GM12878 (cell line): ENCODE measurements around the gene CAMP. TPM values are rescaled to one million over a fixed set of nuclear protein-coding genes. Genes with fewer than 3 reads are reported as not detected.
"Not testable (repeated sequence)": the region's sequence is repeated elsewhere in the genome, so short reads cannot be mapped to it uniquely, and the experiment has no call there.

Source experiments
- ATAC-seq: fragments of 200-7000 bp; cut with Tn5 transposase; 3 replicates; pipeline ENCODE4 v1.9.1; 2020; ENCODE audit warnings: mild to moderate bottlenecking, moderate library complexity
- BruUV-seq: library from RNA; stranded (reverse); fragments of 400-500 nt; replicated peaks from 2 replicates; lab custom pipeline; 2021; lab: Mats Ljungman, UMichigan
- CTCF ChIA-PET: fragments of 300-600 bp; sonication (Branson Sonifier 250); formaldehyde crosslinking; extraction: SDS; loops from one replicate; lab custom pipeline; 2021; ENCODE audit warnings: inconsistent platforms; lab: Yijun Ruan, JAX
- POLR2A ChIA-PET: fragments of 350-600 bp; formaldehyde crosslinking; extraction: SDS; loops from one replicate; lab custom pipeline; 2021; ENCODE audit warnings: inconsistent platforms; lab: Charles Lee
- RAD21 ChIA-PET: fragments of 300-600 bp; sonication (Branson Sonifier 250); formaldehyde crosslinking; loops from one replicate; lab custom pipeline; 2023; ENCODE audit warnings: antibody characterized with exemption; ENCODE audit not compliant: unreplicated experiment; lab: Charles Lee
- SMC1A ChIA-PET: fragments of 300-600 bp; sonication (Branson Sonifier 250); formaldehyde crosslinking; loops from one replicate; lab custom pipeline; 2023; ENCODE audit not compliant: unreplicated experiment, uncharacterized antibody; lab: Charles Lee
- DNase-seq: peaks from one replicate; pipeline ENCODE4 v3.0.0-alpha.2; 2011; ENCODE audit warnings: low read depth, low spot score
- FAIRE-seq: peaks from 3 replicates; lab custom pipeline; 2011; peaks lifted over from hg19 to GRCh38; lab: Jason Lieb, UNC
- H2AFZ ChIP-seq: 2 replicates; pipeline ENCODE4 v1.6.0; 2011; ENCODE audit warnings: low read depth, low read length, control low read depth; ENCODE audit not compliant: control insufficient read depth
- H3K27ac ChIP-seq: 2 replicates; pipeline ENCODE4 v1.5.1; 2011; ENCODE audit warnings: control low read depth; ENCODE audit not compliant: control insufficient read depth, insufficient read depth
- H3K27me3 ChIP-seq, 2 experiments: replicated peaks in 1 of 2; 2 replicates each; pipeline versions ENCODE4 v1.6.0 to v1.6.1; 2011; ENCODE audit warnings: low read length in 1 of 2; ENCODE audit not compliant: control insufficient read depth in 2 of 2, insufficient read depth in 2 of 2
- H3K36me3 ChIP-seq, 2 experiments: 2 replicates each; pipeline ENCODE4 v1.5.1; 2011; ENCODE audit warnings: low read length in 1 of 2; ENCODE audit not compliant: control insufficient read depth in 2 of 2, insufficient read depth in 2 of 2
- H3K4me1 ChIP-seq: 2 replicates; pipeline ENCODE4 v1.6.1; 2011; ENCODE audit warnings: mild to moderate bottlenecking, low read length, moderate library complexity, mixed read lengths; ENCODE audit not compliant: control insufficient read depth, insufficient read depth
- H3K4me2 ChIP-seq: 2 replicates; pipeline ENCODE4 v1.6.0; 2011; ENCODE audit warnings: control low read depth; ENCODE audit not compliant: control insufficient read depth, insufficient read depth
- H3K4me3 ChIP-seq: fragments of 200-600 bp; sonication (generic); 2 replicates; pipeline ENCODE4 v1.5.1; 2016
- H3K79me2 ChIP-seq: 2 replicates; pipeline ENCODE4 v1.6.0; 2011; ENCODE audit warnings: low read length; ENCODE audit not compliant: control insufficient read depth, insufficient read depth
- H3K9ac ChIP-seq: 2 replicates; pipeline ENCODE4 v1.8.0; 2011; ENCODE audit warnings: low read length, control low read depth, mixed read lengths; ENCODE audit not compliant: control insufficient read depth, insufficient read depth
- H3K9me3 ChIP-seq: replicated peaks from 3 replicates; pipeline ENCODE4 v1.5.1; 2011; ENCODE audit warnings: mild to moderate bottlenecking, low read length; ENCODE audit not compliant: control insufficient read depth, insufficient read depth
- H4K20me1 ChIP-seq: 2 replicates; pipeline ENCODE4 v1.6.0; 2011; ENCODE audit not compliant: control insufficient read depth, insufficient read depth
- ESRRA ChIP-seq: IDR thresholded peaks from 2 replicates; pipeline ENCODE4 v1.6.1; 2012; ENCODE audit warnings: mild to moderate bottlenecking, low read length, improper control_type of control experiment
- NFYB ChIP-seq: IDR thresholded peaks from 2 replicates; pipeline ENCODE4 v1.6.1; 2011; ENCODE audit warnings: low read depth, mild to moderate bottlenecking, low read length, improper control_type of control experiment, moderate library complexity; ENCODE audit not compliant: insufficient read depth
- PML ChIP-seq: IDR thresholded peaks from 2 replicates; pipeline ENCODE4 v1.6.1; 2012; ENCODE audit warnings: low read length, inconsistent platforms
- POLR2A ChIP-seq: IDR thresholded peaks from 2 replicates; pipeline ENCODE4 v1.6.1; 2011; ENCODE audit warnings: low read depth, mild to moderate bottlenecking, low read length
- POLR2AphosphoS5 ChIP-seq: IDR thresholded peaks from 2 replicates; pipeline ENCODE4 v1.6.1; 2011; ENCODE audit warnings: mild to moderate bottlenecking, low read length, inconsistent platforms
- SIX5 ChIP-seq: IDR thresholded peaks from 2 replicates; pipeline ENCODE4 v1.6.1; 2011; ENCODE audit warnings: mild to moderate bottlenecking, low read depth, low read length, moderate library complexity; ENCODE audit not compliant: severe bottlenecking
- WGBS: methylation state at CpG from one replicate; pipeline ENCODE4 v1.1.6; 2016; ENCODE audit warnings: low lambda C conversion rate; ENCODE audit not compliant: insufficient replicate concordance, insufficient coverage; ENCODE audit errors: missing lambda C conversion rate; 5-methylcytosine and 5-hydroxymethylcytosine counted together
- in situ Hi-C: fragments of 300-500 bp; cut with MboI; formaldehyde crosslinking; loops from 9 replicates; pipeline ENCODE4 v1.14.3; 2018; ENCODE audit warnings: mixed read lengths
- intact Hi-C: fragments of 100-400 bp; cut with micrococcal nuclease; formaldehyde crosslinking; loops from one replicate; pipeline ENCODE4 v1.14.2; 2022; ENCODE audit not compliant: unreplicated experiment
- polyA plus RNA-seq, 11 experiments: library from polyadenylated mRNA; depleted of rRNA in 4 of 11; unstranded in 6 of 11; stranded (reverse) in 5 of 11; fragments of >200 nt; fragmentation: Nextera tagmentation in 4 of 11; fragmentation: Illumina TruSeq in 1 of 11; extraction: Ambion mirVana in 4 of 11; extraction: Trizol in 1 of 11; gene quantifications; 1 replicate in 1 of 11; 2 replicates in 10 of 11; pipeline versions ENCODE4 v1.2.1 to v1.2.3, GENCODE V29; 2011 to 2016; ENCODE audit warnings: inconsistent platforms in 2 of 11, missing spikeins in 2 of 11, low read depth in 1 of 11
- total RNA-seq, 4 experiments: library from RNA; depleted of rRNA in 3 of 4; stranded (reverse); fragments of >200 nt in 3 of 4; fragmentation: Illumina TruSeq in 1 of 4; extraction: Trizol in 1 of 4; gene quantifications; 2 replicates each; pipeline versions ENCODE4 v1.2.1 to v1.2.3, GENCODE V29; 2013 to 2021

The CAMP gene
- total and polyA plus RNA-seq, 10 of the 15 experiments (the other 5 are each of a cell fraction or from before 2014, with no cell fraction given): 0.76 to 34.3 (median 7.6) TPM

GRCh38 chr3:48271223-48271622, 47.9 kb downstream of the CAMP start:
- CTCF ChIA-PET: interaction anchor here (0.9 to 10.9 kb wide), 9 partner anchors 9 to 169 kb away, joined by 3 to 157 read pairs (median 4); partner anchors contain the start of genes CCDC51 and TMA7
- not testable (repeated sequence) for H3K4me2 ChIP-seq, BruUV-seq, H4K20me1 ChIP-seq, ATAC-seq, H3K79me2 ChIP-seq, DNase-seq, H3K27me3 ChIP-seq, H3K9me3 ChIP-seq, H3K4me1 ChIP-seq, H3K27ac ChIP-seq, H3K4me3 ChIP-seq, H3K9ac ChIP-seq, H2AFZ ChIP-seq, FAIRE-seq
- H3K36me3 ChIP-seq: peaks cover 15 to 26% of the 10 kb centered on the region in 2 experiments
- POLR2A ChIA-PET: interaction anchor here (1.2 to 1.3 kb wide), 2 partner anchors 29 to 72 kb away, joined by 3 to 7 read pairs; no protein-coding TSS in a partner anchor
- peak; percentile 76 for TF ChIP-seq NFYB
- in situ Hi-C loops: loop anchor here (5.0 kb wide), 1 partner anchor 166 kb away; no protein-coding TSS in a partner anchor
- RAD21 ChIA-PET: interaction anchor here (1.0 to 8.9 kb wide), 3 partner anchors 77 to 165 kb away, joined by 4 to 73 read pairs (median 33); no protein-coding TSS in a partner anchor
- SMC1A ChIA-PET: interaction anchor here (0.8 to 6.0 kb wide), 6 partner anchors 29 to 165 kb away, joined by 3 to 65 read pairs (median 3); partner anchors contain the start of genes CDC25A and NME6
- 98% methylated on average over 10 of the region's 10 CpGs for WGBS
- intact Hi-C loops: loop anchor here (5.0 kb wide), 2 partner anchors 236 to 286 kb away; partner anchors contain the start of gene PFKFB4

- BruUV-seq: no TSS peak
- ATAC-seq: no peak
Measured at GRCh38 chr3:48271763-48272498, 48.6 kb downstream of the CAMP start.

More at GRCh38 chr3:48271763-48272498, 48.6 kb downstream of the CAMP start:
- ChIA-PET RAD21 (interaction anchor here (1.0 to 8.9 kb wide), 4 partner anchors 28 to 164 kb away, joined by 3 to 73 read pairs (median 18); no protein-coding TSS in a partner anchor), POLR2A (interaction anchor here (1.2 to 1.3 kb wide), 2 partner anchors 28 to 73 kb away, joined by 3 to 7 read pairs; no protein-coding TSS in a partner anchor), CTCF (interaction anchor here (0.7 to 10.9 kb wide), 12 partner anchors 9 to 168 kb away, joined by 3 to 157 read pairs (median 5); partner anchors contain the start of genes CCDC51 and TMA7), SMC1A (interaction anchor here (0.6 to 6.0 kb wide), 6 partner anchors 29 to 164 kb away, joined by 3 to 65 read pairs (median 4); partner anchors contain the start of genes CDC25A and NME6)
- no peak for FAIRE-seq
- peak; percentile 23; the same call in 1 of the 2 replicates for TF ChIP-seq POLR2A
- TF ChIP-seq SIX5: no peak
- TF ChIP-seq PML: no peak
- TF ChIP-seq POLR2AphosphoS5: no peak
- TF ChIP-seq ESRRA: no peak
- Histone ChIP-seq H2AFZ (no peak overlapping the region), H3K36me3 (peaks cover 15 to 24% of the 10 kb centered on the region in 2 experiments), H3K4me1 (no peaks in the 10 kb centered on the region), H3K9ac (no peak overlapping the region), H3K4me2 (no peak overlapping the region), H3K27ac (no peak overlapping the region), H3K79me2 (no peaks in the 10 kb centered on the region), H4K20me1 (no peaks in the 10 kb centered on the region), H3K27me3 (no peaks in the 10 kb centered on the region), H3K4me3 (no peak overlapping the region), H3K9me3 (no peaks in the 10 kb centered on the region; the same call in 2 of the 3 replicates)
- DNase-seq: no peak
- 95% methylated on average over 38 of the region's 38 CpGs for WGBS
- in situ Hi-C loops: loop anchor here (5.0 kb wide), 1 partner anchor 165 kb away; no protein-coding TSS in a partner anchor
- intact Hi-C loops: loop anchor here (2.0 to 5.0 kb wide), 3 partner anchors 39 to 285 kb away; partner anchors contain the start of gene PFKFB4
